BLaER1 (cell line): ENCODE data around the gene SLC6A2.

Experiments used
- H3K27ac ChIP-seq: shearing (Covaris generic); formaldehyde crosslinking; 2 replicates; pipeline ENCODE4 v1.8.1; 2022
- H3K27me3 ChIP-seq: shearing (Covaris generic); formaldehyde crosslinking; 2 replicates; pipeline ENCODE4 v1.8.1; 2022
- H3K36me3 ChIP-seq: shearing (Covaris generic); formaldehyde crosslinking; 2 replicates; pipeline ENCODE4 v1.8.1; 2022
- H3K4me1 ChIP-seq: shearing (Covaris generic); formaldehyde crosslinking; 2 replicates; pipeline ENCODE4 v1.8.1; 2022
- H3K4me2 ChIP-seq: shearing (Covaris generic); formaldehyde crosslinking; 2 replicates; pipeline ENCODE4 v1.8.1; 2022
- H3K4me3 ChIP-seq: shearing (Covaris generic); formaldehyde crosslinking; 2 replicates; pipeline ENCODE4 v1.8.1; 2022
- H3K9ac ChIP-seq: shearing (Covaris generic); formaldehyde crosslinking; 2 replicates; pipeline ENCODE4 v1.8.1; 2022
- H3K9me3 ChIP-seq: shearing (Covaris generic); formaldehyde crosslinking; 2 replicates; pipeline ENCODE4 v1.8.1; 2022
- H4K20me1 ChIP-seq: shearing (Covaris generic); formaldehyde crosslinking; 2 replicates; pipeline ENCODE4 v1.8.1; 2022
- Cebpa-rat ChIP-seq: shearing (Covaris generic); IDR thresholded peaks from 2 replicates; pipeline ENCODE4 v1.8.1; 2022

Gene SLC6A2

DNA sequence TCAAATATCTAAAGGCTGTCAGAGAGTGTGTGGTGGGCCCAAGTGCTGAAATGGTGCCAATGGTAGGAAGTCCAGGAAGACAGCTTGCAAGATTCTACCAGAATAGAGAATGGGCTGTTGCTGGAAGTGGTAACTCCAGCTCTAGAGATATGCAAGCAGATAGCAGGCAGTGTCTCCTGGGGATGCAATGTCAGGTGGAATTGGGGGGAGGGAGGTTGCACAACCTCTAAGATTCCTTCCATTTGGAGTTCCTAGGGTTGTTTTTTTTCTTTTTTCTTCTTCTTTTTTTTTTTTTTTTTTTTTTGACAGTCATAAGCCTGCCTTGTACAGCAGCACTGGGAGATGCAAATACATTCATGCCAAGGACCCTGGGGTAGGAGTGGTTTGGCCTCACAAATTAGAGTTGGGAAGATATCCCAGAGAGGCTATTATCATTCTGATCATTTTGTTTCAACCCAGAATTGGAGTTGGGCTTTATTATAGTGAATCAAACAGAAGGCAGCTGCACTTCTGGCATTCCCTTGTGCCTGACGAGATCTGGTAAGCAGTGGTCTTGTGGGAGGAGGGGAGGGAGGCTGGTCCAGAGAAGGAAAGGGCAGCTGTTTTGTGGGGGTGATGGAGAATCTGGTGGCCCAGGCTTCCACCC, 51.1 kb downstream of the SLC6A2 start:
- Histone ChIP-seq H3K4me3 (no peak overlapping the region), H3K4me1 (no peaks in the 10 kb centered on the region), H3K27me3 (no peaks in the 10 kb centered on the region), H3K9me3 (no peaks in the 10 kb centered on the region), H3K9ac (no peak overlapping the region), H3K4me2 (no peak overlapping the region), H3K27ac (no peak overlapping the region), H4K20me1 (peaks cover 10% of the 10 kb centered on the region; the same call in 1 of the 2 replicates), H3K36me3 (no peaks in the 10 kb centered on the region)
- TF ChIP-seq Cebpa-rat = no peak

DNA sequence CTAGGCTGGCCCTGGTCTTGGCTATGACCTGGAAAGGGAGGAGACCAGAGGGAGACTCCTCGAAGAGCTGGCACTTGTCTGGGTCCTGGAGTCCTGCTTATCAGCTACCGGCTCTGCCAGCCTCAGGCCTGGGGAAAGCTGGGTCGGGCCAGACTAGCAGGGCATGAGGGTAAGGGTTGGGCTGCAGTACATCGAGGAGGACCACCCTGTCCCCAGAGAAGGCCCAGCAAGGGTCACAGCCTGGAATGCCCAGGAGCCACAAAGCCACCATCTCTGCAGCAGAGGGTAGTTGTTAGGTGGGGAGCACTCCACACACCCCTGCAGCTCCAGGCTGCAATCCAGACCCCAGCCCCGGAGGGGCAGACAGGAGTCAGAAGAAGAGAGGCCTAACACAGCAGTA, 54.0 kb downstream of the SLC6A2 start:
- Histone ChIP-seq H3K27ac (no peak overlapping the region), H3K9me3 (no peaks in the 10 kb centered on the region), H3K4me1 (no peaks in the 10 kb centered on the region), H3K4me2 (no peak overlapping the region), H3K9ac (no peak overlapping the region), H3K36me3 (no peaks in the 10 kb centered on the region), H3K4me3 (no peak overlapping the region), H4K20me1 (peaks cover 13% of the 10 kb centered on the region; the same call in 1 of the 2 replicates), H3K27me3 (no peaks in the 10 kb centered on the region)
- TF ChIP-seq Cebpa-rat = no peak

DNA sequence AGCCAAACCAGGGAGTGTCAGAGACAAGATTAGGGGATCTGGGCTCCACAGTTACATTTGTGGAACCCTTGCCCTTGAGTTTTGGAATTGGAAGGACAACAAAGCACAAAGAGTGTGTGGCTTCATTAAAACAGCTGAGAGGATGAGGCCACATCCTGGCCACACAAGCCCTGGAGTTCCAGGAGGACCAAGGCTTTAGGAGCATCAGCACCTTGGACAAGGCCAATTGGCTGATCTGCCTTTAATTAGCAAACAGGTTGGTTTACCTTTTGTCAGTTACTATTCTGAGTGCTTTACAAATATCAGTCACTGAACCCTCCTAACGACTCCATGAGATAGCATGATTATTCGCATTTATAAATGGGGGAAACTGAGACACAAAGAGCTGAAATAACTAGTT, 54.7 kb downstream of the SLC6A2 start:
- Histone ChIP-seq H3K4me1 (no peaks in the 10 kb centered on the region), H3K36me3 (no peaks in the 10 kb centered on the region), H3K9ac (no peak overlapping the region), H3K27me3 (no peaks in the 10 kb centered on the region), H4K20me1 (peaks cover 13% of the 10 kb centered on the region; the same call in 1 of the 2 replicates), H3K4me2 (no peak overlapping the region), H3K4me3 (no peak overlapping the region), H3K27ac (no peak overlapping the region), H3K9me3 (no peaks in the 10 kb centered on the region)
- TF ChIP-seq Cebpa-rat = no peak

DNA sequence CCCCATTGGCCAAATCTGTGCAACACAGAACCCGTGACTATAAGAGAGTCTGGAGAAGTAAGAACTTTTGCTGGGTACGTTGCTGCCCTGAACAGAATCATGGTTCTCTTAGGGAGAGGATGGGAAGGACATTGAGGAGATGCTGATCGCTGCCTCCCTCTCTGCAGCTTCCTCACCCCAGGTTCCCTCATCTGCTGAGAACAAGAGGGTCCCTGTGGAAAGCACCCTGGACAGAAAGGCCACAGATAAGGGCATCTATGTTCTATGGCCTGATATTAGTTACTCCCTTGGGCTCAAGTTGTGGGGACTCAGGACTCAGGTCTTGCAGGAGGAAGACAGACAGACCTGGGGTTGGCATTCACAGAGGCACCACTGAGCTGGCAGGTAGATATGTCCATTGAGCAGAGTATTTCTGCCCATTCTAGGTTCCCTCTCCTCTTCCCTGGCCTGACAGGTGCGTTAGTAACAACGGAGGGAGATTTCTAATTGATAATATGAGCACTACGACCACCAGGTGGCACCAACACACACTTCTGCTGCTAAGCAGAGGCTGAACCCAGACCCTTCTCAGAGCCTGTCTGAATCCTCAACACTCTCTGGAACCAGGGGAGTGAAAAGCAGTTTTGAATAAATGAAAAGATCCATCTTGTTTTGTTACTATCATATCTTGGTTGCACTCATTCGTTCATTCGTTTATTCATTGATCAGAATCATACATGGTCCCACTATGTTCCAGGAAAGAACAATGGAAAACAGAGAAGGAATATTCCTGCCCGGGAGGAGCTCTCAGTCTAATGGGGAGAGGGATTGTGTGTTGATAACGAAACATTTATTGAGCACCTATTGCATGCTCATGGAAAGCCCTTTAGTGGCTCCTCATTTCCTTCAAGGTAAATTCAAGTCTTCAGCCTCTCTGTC, 56.4 kb downstream of the SLC6A2 start:
- Histone ChIP-seq H3K4me1 (no peaks in the 10 kb centered on the region), H3K4me2 (no peak overlapping the region), H3K36me3 (no peaks in the 10 kb centered on the region), H4K20me1 (peaks cover 13% of the 10 kb centered on the region; the same call in 1 of the 2 replicates), H3K9ac (no peak overlapping the region), H3K4me3 (no peak overlapping the region), H3K9me3 (no peaks in the 10 kb centered on the region), H3K27ac (no peak overlapping the region), H3K27me3 (no peaks in the 10 kb centered on the region)
- TF ChIP-seq Cebpa-rat = no peak

DNA sequence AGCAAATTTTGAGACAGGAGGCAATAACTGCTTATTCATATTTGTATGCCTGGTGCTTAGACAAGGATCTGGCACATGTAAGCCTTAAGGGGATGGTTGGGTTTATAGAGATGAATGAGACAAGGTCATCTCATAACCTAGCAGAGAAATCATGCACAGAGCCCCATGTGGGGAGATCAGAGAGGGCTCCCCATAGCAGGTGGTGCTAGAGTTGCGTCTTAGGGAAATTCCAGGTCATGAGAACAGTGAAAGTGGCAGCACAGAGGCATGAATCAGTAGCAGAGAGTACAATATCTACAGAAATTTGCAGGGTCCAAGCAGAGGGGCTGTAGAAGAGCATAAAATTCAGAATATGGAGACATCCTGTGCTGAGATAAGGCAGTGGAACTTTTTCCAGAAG, 57.3 kb downstream of the SLC6A2 start:
- Histone ChIP-seq H4K20me1 (peaks cover 13% of the 10 kb centered on the region; the same call in 1 of the 2 replicates), H3K9ac (no peak overlapping the region), H3K9me3 (no peaks in the 10 kb centered on the region), H3K4me3 (no peak overlapping the region), H3K36me3 (no peaks in the 10 kb centered on the region), H3K4me1 (no peaks in the 10 kb centered on the region), H3K4me2 (no peak overlapping the region), H3K27ac (no peak overlapping the region), H3K27me3 (no peaks in the 10 kb centered on the region)
- TF ChIP-seq Cebpa-rat = no peak

DNA sequence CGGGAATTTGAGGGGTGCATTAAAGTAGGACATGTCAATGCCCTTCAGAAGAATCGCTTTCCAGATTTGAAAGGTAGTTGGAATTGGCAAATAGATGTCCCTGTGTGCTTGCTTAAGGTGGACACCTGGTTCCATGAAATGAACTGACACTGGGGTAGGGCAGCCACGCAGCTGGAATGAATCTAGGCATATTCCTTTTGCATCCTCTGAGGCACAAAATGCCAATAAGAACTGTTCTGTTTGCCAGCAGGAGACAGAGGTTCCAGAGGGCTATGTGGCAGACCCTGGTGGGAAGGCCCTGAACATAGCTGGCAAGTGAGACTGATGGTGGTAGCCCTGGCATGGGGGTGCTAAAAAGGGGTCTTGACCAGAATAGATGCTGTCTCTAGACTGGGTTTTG, 61.5 kb downstream of the SLC6A2 start:
- Histone ChIP-seq H3K9me3 (no peaks in the 10 kb centered on the region), H3K4me3 (no peak overlapping the region), H3K4me1 (no peaks in the 10 kb centered on the region), H3K27ac (no peak overlapping the region), H4K20me1 (no peaks in the 10 kb centered on the region), H3K27me3 (no peaks in the 10 kb centered on the region), H3K4me2 (no peak overlapping the region), H3K36me3 (no peaks in the 10 kb centered on the region), H3K9ac (no peak overlapping the region)
- no peak for TF ChIP-seq Cebpa-rat

DNA sequence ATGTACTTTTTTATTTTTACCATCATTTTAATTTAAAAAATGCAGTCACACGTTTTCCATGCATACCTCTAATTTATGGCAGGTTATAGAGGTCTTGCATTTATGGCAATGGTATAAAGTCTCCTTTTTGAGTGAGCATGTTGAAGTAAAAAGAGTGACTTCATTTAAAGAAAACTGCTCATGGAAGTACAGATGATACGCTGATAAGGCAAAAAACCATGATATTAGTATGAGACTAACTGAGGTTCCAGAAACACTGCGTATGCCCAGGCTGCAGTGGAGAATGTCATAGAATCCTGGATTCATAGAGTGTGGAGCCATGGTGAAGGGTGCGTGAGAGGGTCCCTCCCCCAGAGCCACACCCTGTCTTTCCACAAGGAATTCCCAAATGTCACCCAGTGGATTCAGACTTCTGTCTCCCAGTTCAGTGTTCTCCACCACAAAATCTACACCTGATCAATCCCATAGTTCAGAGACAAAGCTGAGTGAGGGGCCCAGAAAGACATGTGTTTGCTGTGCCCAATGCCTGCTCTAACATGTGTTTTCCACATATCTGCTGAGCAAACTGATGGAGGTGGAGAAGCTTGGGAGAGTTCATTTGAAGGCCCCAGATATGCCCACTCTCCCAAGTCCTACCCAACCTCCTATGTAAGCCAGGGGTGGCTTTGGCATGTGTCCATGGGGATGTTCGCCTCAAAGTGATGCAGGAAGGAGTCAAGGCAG, 69.4 kb downstream of the SLC6A2 start:
- Histone ChIP-seq H4K20me1 (no peaks in the 10 kb centered on the region), H3K4me3 (no peak overlapping the region), H3K36me3 (no peaks in the 10 kb centered on the region), H3K9me3 (no peaks in the 10 kb centered on the region), H3K4me2 (no peak overlapping the region), H3K27me3 (no peaks in the 10 kb centered on the region), H3K9ac (no peak overlapping the region), H3K27ac (no peak overlapping the region), H3K4me1 (no peaks in the 10 kb centered on the region)
- TF ChIP-seq Cebpa-rat = no peak

DNA sequence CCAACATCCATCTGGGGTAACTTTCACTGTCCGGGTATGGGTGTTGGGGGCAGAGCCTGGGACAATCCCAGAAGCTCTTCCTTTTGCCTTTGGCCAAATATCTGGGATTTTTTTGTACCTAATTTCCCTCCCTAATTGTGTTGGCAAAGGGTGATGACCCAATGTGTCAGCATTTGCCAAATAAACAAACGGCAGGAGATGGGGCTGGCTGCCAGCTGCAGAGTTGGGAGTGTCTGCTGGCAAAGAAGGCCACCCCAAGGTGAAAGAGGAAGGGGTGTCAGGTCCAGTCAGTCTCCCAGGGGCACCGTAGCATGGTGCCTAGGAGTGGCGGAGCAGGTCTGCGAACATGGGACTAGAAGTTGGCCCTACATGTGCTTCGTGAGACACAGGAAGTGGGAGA, 73.0 kb downstream of the SLC6A2 start:
- Histone ChIP-seq H4K20me1 (no peaks in the 10 kb centered on the region), H3K27ac (no peak overlapping the region), H3K9ac (no peak overlapping the region), H3K4me2 (no peak overlapping the region), H3K9me3 (no peaks in the 10 kb centered on the region), H3K4me3 (no peak overlapping the region), H3K27me3 (no peaks in the 10 kb centered on the region), H3K4me1 (no peaks in the 10 kb centered on the region), H3K36me3 (no peaks in the 10 kb centered on the region)
- TF ChIP-seq Cebpa-rat = no peak

DNA sequence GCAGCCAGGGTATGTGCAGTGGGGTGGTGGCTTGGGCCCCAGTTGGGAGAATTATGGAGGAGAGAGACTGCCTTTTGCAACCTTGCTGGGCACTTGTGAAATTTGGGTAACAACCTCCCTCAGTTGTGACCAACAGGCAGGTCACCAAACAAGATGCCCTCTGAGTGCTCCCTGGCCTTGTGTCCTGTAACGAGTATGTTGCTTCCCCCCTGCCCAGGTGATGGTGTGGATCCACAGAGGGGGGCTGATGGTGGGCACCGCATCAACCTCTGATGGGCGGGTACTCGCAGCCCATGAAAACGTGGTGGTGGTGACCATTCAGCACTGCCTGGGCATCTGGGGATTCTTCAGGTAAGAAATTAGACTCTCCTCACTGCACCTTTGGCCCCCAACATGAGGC, 74.3 kb downstream of the SLC6A2 start:
- no peaks in the 10 kb centered on the region for H3K36me3 ChIP-seq
- no peak overlapping the region for H3K27ac ChIP-seq
- no peak for TF ChIP-seq Cebpa-rat
- H3K27me3 ChIP-seq = no peaks in the 10 kb centered on the region
- no peaks in the 10 kb centered on the region for H4K20me1 ChIP-seq
- H3K9ac ChIP-seq = no peak overlapping the region
- no peaks in the 10 kb centered on the region for H3K9me3 ChIP-seq
- H3K4me1 ChIP-seq = no peaks in the 10 kb centered on the region
- H3K4me2 ChIP-seq = no peak overlapping the region
- no peak overlapping the region for H3K4me3 ChIP-seq

DNA sequence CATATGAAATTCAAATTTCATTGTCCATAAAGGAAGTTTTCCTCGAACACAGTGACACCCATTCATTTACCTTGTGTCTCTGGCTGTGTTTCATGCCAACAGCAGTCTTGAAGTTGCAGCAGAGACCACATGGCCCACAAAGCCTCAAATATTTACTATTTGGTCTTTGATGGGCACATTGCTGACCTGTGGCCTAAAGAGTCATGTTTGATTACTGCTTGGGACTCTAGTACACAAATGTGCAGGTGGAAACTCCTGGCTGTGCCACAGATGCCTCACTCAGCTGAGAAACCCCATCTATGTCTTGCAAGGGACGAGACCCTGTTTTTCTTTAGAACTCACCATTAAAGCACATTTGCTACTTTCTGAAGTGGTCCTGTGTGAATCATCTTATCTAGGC, 76.7 kb downstream of the SLC6A2 start:
- H3K4me3 ChIP-seq = no peak overlapping the region
- no peaks in the 10 kb centered on the region for H3K9me3 ChIP-seq
- no peak overlapping the region for H3K27ac ChIP-seq
- no peaks in the 10 kb centered on the region for H3K27me3 ChIP-seq
- H3K9ac ChIP-seq = no peak overlapping the region
- no peaks in the 10 kb centered on the region for H4K20me1 ChIP-seq
- H3K4me2 ChIP-seq = no peak overlapping the region
- no peak for TF ChIP-seq Cebpa-rat
- no peaks in the 10 kb centered on the region for H3K36me3 ChIP-seq
- no peaks in the 10 kb centered on the region for H3K4me1 ChIP-seq
